ENCODE data around the gene RASSF6.

The RASSF6 gene

GRCh38 chr4:73662709-73663546 lies 42.7 kb upstream of the RASSF6 start:
- Histone ChIP-seq H4K20me1 (ENCODE audit: control insufficient read depth, insufficient read depth, low read depth, low read length) (no peaks in the 10 kb centered on the region), H3K9me2 (replicated peaks; ENCODE audit: control insufficient read depth, low read length) (no peaks in the 10 kb centered on the region), H3K27ac (ENCODE audit: low read depth, low read length) (no peak overlapping the region), H3K36me3 (ENCODE audit: control insufficient read depth, low read length) (no peaks in the 10 kb centered on the region), H3K27me3 (ENCODE audit: control insufficient read depth, low read length) (no peaks in the 10 kb centered on the region), H3K9me3 (ENCODE audit: control insufficient read depth, insufficient read depth, low read length) (no peaks in the 10 kb centered on the region), H3K79me2 (ENCODE audit: control insufficient read depth, low read length) (no peaks in the 10 kb centered on the region), H3K4me3 (ENCODE audit: low read length) (no peak overlapping the region), H3K4me1 (ENCODE audit: control insufficient read depth, low read length) (peaks cover 36% of the 10 kb centered on the region), H3F3A (ENCODE audit: control insufficient read depth, insufficient read depth) (0 out of 2 replicates have a peak, but pooled peaks cover 5% of the 10 kb centered on the region), H3K4me2 (ENCODE audit: low read length) (peak overlapping the region; percentile 2; the same call in 1 of the 2 replicates)
- TF ChIP-seq EZH2phosphoT487 (IDR thresholded peaks at IDR 0.05; ENCODE audit: borderline replicate concordance, low read length): no peak
- peak; percentile 49 for TF ChIP-seq CTCF (IDR thresholded peaks at IDR 0.05; ENCODE audit: low read depth, low read length, poor library complexity, severe bottlenecking)

- Histone ChIP-seq H3K4me1 (ENCODE audit: control insufficient read depth, low read length) (peaks cover 36% of the 10 kb centered on the region), H3K4me3 (ENCODE audit: low read length) (no peak overlapping the region), H4K20me1 (ENCODE audit: control insufficient read depth, insufficient read depth, low read depth, low read length) (no peaks in the 10 kb centered on the region), H3K9me3 (ENCODE audit: control insufficient read depth, insufficient read depth, low read length) (peaks cover 5% of the 10 kb centered on the region; the same call in 1 of the 2 replicates), H3F3A (ENCODE audit: control insufficient read depth, insufficient read depth) (0 out of 2 replicates have a peak, but pooled peaks cover 2% of the 10 kb centered on the region), H3K79me2 (ENCODE audit: control insufficient read depth, low read length) (no peaks in the 10 kb centered on the region), H3K4me2 (ENCODE audit: low read length) (no peak overlapping the region), H3K9me2 (replicated peaks; ENCODE audit: control insufficient read depth, low read length) (no peaks in the 10 kb centered on the region), H3K27ac (ENCODE audit: low read depth, low read length) (no peak overlapping the region), H3K36me3 (ENCODE audit: control insufficient read depth, low read length) (no peaks in the 10 kb centered on the region), H3K27me3 (ENCODE audit: control insufficient read depth, low read length) (no peaks in the 10 kb centered on the region)
- TF ChIP-seq EZH2phosphoT487 (IDR thresholded peaks at IDR 0.05; ENCODE audit: borderline replicate concordance, low read length) (no peak), CTCF (IDR thresholded peaks at IDR 0.05; ENCODE audit: low read depth, low read length, poor library complexity, severe bottlenecking) (no peak)
Observed at GRCh38 chr4:73661646-73662119, 41.4 kb upstream of the RASSF6 start.

- no peak overlapping the region for H3K27ac ChIP-seq (ENCODE audit: low read depth, low read length)
- TF ChIP-seq CTCF (IDR thresholded peaks at IDR 0.05; ENCODE audit: low read depth, low read length, poor library complexity, severe bottlenecking) (no peak), EZH2phosphoT487 (IDR thresholded peaks at IDR 0.05; ENCODE audit: borderline replicate concordance, low read length) (no peak)
Observed at GRCh38 chr4:73660808-73661207, 40.6 kb upstream of the RASSF6 start.

More at GRCh38 chr4:73660808-73661207, 40.6 kb upstream of the RASSF6 start:
- H3K4me1 ChIP-seq (ENCODE audit: control insufficient read depth, low read length): peaks cover 42% of the 10 kb centered on the region
- H3K27me3 ChIP-seq (ENCODE audit: control insufficient read depth, low read length): no peaks in the 10 kb centered on the region
- no peak overlapping the region for H3K4me3 ChIP-seq (ENCODE audit: low read length)
- H3K9me3 ChIP-seq (ENCODE audit: control insufficient read depth, insufficient read depth, low read length): peaks cover 5% of the 10 kb centered on the region; the same call in 1 of the 2 replicates
- no peaks in the 10 kb centered on the region for H3K79me2 ChIP-seq (ENCODE audit: control insufficient read depth, low read length)
- H4K20me1 ChIP-seq (ENCODE audit: control insufficient read depth, insufficient read depth, low read depth, low read length): no peaks in the 10 kb centered on the region
- H3K36me3 ChIP-seq (ENCODE audit: control insufficient read depth, low read length): no peaks in the 10 kb centered on the region
- H3K4me2 ChIP-seq (ENCODE audit: low read length): no peak overlapping the region
- H3K9me2 ChIP-seq (replicated peaks; ENCODE audit: control insufficient read depth, low read length): no peaks in the 10 kb centered on the region
- H3F3A ChIP-seq (ENCODE audit: control insufficient read depth, insufficient read depth): 0 out of 2 replicates have a peak, but pooled peaks cover 2% of the 10 kb centered on the region

Data from DOHH2 (cell line).